ENCODE results near the gene PCLAF. TPM values are rescaled to one million over a fixed set of nuclear protein-coding genes. Genes with fewer than 3 reads are reported as not detected.

PCLAF gene
- total RNA-seq, result 14.2 and 35.2 TPM in 2 replicates

GRCh38 chr15:64381000-64381751 lies at the start of gene PCLAF:
Gene PCLAF, minus strand, starts transcription at chr15:64381441. Its CDS starts 70 bp downstream, at chr15:64381371.

GRCh38 chr15:64387562-64388168 lies 6.4 kb upstream of the PCLAF start, which contains the start of gene TRIP4:
Gene TRIP4, plus strand, starts transcription at chr15:64387836. Its CDS starts 28 bp downstream, at chr15:64387864.

GRCh38 chr15:64355944-64356709 lies 25.1 kb downstream of the PCLAF start, which contains the start of gene CSNK1G1:
Gene CSNK1G1, minus strand, starts transcription at chr15:64356173. Its CDS starts 55,674 bp downstream, at chr15:64300499.

Small RNA genes lying within 50 kb of the gene (small RNA-seq; reads per million reads assigned to genes)
- not detected for gene RF00554 (ENCODE audit: low replicate concordance)

Other genes with a start within 250 kb of the PCLAF start
- under 0.01 and 0.14 TPM in 2 replicates for gene SNX22, start 229.7 kb downstream of the PCLAF start, total RNA-seq
- 692 and 1,959 TPM in 2 replicates for gene PPIB, start 218.4 kb downstream of the PCLAF start, total RNA-seq
- gene CSNK1G1, start 25.3 kb downstream of the PCLAF start, total RNA-seq, result 22.8 TPM in 2 replicates
- 9.9 and 11.8 TPM in 2 replicates for gene TRIP4, start 6.4 kb upstream of the PCLAF start, total RNA-seq
- 27.5 and 28.2 TPM in 2 replicates for gene ZNF609, start 79.1 kb upstream of the PCLAF start, total RNA-seq

Data from placental pericyte (primary cell).